HCT116 (cell line): ENCODE measurements around the gene TMEM169.

Experiments used
- RAD21 ChIP-seq: IDR thresholded peaks from 2 replicates; pipeline ENCODE4 v1.6.1; 2012; ENCODE audit warnings: low read depth, mild to moderate bottlenecking
- ZBTB33 ChIP-seq: IDR thresholded peaks from 2 replicates; pipeline ENCODE4 v1.6.1; 2011; ENCODE audit warnings: mild to moderate bottlenecking, low read length, moderate library complexity; ENCODE audit not compliant: insufficient replicate concordance; ENCODE audit errors: extremely low read depth

DNA sequence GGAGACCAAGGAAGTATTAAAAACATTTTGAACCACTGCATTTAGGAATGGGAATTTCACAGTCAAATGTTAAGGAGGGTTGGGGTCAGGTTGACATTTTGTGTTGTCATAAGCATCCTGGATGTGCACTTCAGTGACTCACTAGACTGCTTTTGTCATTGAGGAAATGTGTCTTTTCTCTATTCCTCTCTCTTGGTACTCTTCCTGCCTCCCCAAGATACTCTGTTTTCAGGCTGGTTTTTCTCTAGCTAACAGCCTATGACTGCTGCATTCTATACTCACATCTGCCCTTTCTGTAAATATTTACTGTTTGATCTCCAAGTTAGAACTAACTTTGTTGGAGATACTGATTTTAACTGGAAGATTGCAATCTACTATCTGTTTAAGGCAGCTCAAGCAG, 50.9 kb downstream of the TMEM169 start:
- no peak for TF ChIP-seq ZBTB33
- TF ChIP-seq RAD21: no peak
